ENCODE measurements around the gene APOL4.

GRCh38 chr22:36225333-36225922 is 23.8 kb upstream of the APOL4 start:
- TF ChIP-seq CTCF (IDR thresholded peaks at IDR 0.05) (no peak), EZH2phosphoT487 (IDR thresholded peaks at IDR 0.05) (no peak), EZH2 (IDR thresholded peaks at IDR 0.05) (no peak)

All from neural progenitor cell (in vitro differentiated cells).